IPS-15b (cell line): ENCODE data around the gene OR2AE1.
A peak's percentile ranks its signal among the peaks of the same experiment; 100 is the strongest.

Experiments used
- H3K27me3 ChIP-seq: one replicate; pipeline ENCODE4 v1.6.1; 2013; ENCODE audit warnings: low read length; ENCODE audit not compliant: control insufficient read depth, insufficient read depth
- H3K36me3 ChIP-seq: one replicate; pipeline ENCODE4 v1.6.1; 2013; ENCODE audit warnings: low read length; ENCODE audit not compliant: control insufficient read depth, insufficient read depth
- H3K4me1 ChIP-seq: one replicate; pipeline ENCODE4 v1.6.1; 2013; ENCODE audit warnings: mild to moderate bottlenecking, low read length; ENCODE audit not compliant: control insufficient read depth, insufficient read depth
- H3K4me3 ChIP-seq: one replicate; pipeline ENCODE4 v1.5.1; 2013; ENCODE audit warnings: low read depth, low read length
- H3K9ac ChIP-seq: one replicate; pipeline ENCODE4 v1.6.1; 2013; ENCODE audit warnings: low read depth, mild to moderate bottlenecking, low read length
- H3K9me3 ChIP-seq: one replicate; pipeline ENCODE4 v1.6.1; 2013; ENCODE audit warnings: mild to moderate bottlenecking, low read length; ENCODE audit not compliant: control insufficient read depth, insufficient read depth

OR2AE1 gene, protein sequence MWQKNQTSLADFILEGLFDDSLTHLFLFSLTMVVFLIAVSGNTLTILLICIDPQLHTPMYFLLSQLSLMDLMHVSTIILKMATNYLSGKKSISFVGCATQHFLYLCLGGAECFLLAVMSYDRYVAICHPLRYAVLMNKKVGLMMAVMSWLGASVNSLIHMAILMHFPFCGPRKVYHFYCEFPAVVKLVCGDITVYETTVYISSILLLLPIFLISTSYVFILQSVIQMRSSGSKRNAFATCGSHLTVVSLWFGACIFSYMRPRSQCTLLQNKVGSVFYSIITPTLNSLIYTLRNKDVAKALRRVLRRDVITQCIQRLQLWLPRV

DNA sequence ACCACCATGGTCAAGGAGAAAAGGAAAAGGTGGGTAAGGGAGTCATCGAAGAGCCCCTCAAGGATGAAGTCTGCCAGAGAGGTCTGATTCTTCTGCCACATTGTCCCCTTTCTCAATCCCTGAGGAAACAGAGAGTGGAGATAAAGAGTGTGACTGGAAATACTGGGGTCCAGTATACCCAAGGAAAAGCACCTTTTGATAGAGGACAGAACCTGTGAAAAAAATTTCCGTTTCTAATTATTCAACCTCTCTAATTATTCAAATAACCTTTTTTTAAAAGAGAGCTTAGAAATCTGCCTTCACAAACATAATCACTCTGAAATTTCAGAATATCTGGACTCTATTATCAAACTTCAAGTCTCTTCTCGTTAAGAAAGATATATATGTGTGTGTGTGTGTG is at the start of gene OR2AE1:
Gene OR2AE1, minus strand, starts transcription at position 101 of the 400 bp plus-strand sequence. Its CDS starts 0 bp downstream, at position 101.
- Histone ChIP-seq H3K9me3 (no peaks in the 10 kb centered on the region), H3K4me3 (no peak within 1 kb of the TSS), H3K36me3 (no peaks in the 10 kb centered on the region), H3K9ac (no peak within 1 kb of the TSS), H3K4me1 (no peaks in the 10 kb centered on the region), H3K27me3 (no peaks in the 10 kb centered on the region)

DNA sequence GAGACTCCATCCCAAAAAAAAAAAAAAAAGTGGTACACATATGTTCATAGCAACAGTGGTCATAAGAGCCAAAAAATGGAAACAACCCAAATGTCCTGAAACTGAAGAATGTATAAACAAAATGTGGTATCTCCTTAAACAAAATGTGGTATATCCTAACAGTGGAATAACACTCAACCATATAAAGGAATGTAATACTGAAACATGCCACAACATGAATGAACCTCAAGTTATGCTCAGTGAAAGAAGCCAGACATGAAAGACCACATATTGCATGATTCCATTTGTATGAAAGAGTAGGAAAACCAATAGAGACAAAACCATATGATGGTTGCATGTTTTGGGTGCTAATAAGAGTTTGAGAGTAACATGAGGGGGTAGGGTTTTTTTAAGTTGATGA is 49.5 kb upstream of the OR2AE1 start:
- H3K9ac ChIP-seq = no peak overlapping the region
- no peaks in the 10 kb centered on the region for H3K36me3 ChIP-seq
- no peaks in the 10 kb centered on the region for H3K9me3 ChIP-seq
- peaks cover 2% of the 10 kb centered on the region for H3K27me3 ChIP-seq
- peaks cover 3% of the 10 kb centered on the region for H3K4me1 ChIP-seq
- no peak overlapping the region for H3K4me3 ChIP-seq

DNA sequence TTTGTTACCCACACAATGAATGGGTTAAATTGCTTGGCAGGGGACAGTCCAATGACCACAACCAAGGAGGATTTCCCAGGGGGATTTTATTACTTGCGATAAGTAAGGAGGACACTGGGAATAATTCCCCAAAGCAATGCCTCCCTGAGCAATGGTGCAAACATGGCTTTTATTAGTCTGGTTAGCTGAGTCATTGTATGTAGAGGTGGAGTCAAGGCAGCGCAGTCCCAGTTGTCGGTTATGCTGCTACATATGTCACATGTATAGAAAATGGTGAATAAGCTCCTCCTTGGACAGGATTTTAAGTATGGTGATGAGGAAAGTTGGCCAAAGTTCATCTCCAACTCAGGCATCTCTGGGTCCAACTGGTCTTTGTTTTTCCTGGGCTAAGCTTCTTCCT is 46.4 kb upstream of the OR2AE1 start:
- Histone ChIP-seq H3K36me3 (no peaks in the 10 kb centered on the region), H3K9ac (no peak overlapping the region), H3K4me3 (no peak overlapping the region), H3K9me3 (no peaks in the 10 kb centered on the region), H3K27me3 (peaks cover 1% of the 10 kb centered on the region), H3K4me1 (no peaks in the 10 kb centered on the region)

DNA sequence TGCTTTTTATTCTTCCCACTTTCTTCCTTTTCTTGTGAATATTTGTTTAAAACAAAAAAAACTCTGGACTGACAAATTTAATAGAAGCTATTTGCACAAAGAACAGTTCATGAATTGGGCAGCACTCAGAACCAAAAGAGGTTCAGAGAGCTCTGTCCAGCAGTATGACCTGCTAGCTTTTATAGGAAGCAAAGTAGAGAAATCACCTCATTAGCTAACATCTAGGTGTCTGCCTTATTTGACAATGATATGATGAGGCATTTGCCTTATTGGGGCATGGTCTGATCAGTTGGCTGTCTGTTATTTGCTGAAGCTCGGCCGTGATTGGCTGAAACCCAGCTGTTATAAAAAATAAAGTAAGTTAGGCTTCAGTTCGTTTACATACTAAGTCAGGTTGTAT is 43.3 kb upstream of the OR2AE1 start:
- H3K9ac ChIP-seq = no peak overlapping the region
- no peaks in the 10 kb centered on the region for H3K4me1 ChIP-seq
- H3K36me3 ChIP-seq = no peaks in the 10 kb centered on the region
- no peaks in the 10 kb centered on the region for H3K9me3 ChIP-seq
- H3K27me3 ChIP-seq = no peaks in the 10 kb centered on the region
- H3K4me3 ChIP-seq = peak overlapping the region; percentile 50

DNA sequence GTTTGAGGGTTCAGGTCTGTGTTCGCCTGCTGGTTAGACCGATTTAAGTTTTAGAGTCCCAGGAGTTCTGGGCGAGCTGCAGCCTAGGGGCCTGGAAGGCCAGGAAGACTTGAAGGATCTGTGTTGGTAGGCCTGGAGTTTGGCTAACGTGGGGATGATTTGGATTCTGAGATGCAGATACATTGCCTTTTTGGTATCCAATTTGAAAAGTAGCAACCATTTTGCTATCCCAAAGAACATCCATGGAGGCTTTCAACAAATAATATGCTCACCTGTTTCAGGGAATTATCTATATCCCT is 42.9 kb upstream of the OR2AE1 start:
- Histone ChIP-seq H3K9ac (no peak overlapping the region), H3K9me3 (no peaks in the 10 kb centered on the region), H3K4me3 (peak overlapping the region; percentile 50), H3K4me1 (no peaks in the 10 kb centered on the region), H3K36me3 (no peaks in the 10 kb centered on the region), H3K27me3 (no peaks in the 10 kb centered on the region)

DNA sequence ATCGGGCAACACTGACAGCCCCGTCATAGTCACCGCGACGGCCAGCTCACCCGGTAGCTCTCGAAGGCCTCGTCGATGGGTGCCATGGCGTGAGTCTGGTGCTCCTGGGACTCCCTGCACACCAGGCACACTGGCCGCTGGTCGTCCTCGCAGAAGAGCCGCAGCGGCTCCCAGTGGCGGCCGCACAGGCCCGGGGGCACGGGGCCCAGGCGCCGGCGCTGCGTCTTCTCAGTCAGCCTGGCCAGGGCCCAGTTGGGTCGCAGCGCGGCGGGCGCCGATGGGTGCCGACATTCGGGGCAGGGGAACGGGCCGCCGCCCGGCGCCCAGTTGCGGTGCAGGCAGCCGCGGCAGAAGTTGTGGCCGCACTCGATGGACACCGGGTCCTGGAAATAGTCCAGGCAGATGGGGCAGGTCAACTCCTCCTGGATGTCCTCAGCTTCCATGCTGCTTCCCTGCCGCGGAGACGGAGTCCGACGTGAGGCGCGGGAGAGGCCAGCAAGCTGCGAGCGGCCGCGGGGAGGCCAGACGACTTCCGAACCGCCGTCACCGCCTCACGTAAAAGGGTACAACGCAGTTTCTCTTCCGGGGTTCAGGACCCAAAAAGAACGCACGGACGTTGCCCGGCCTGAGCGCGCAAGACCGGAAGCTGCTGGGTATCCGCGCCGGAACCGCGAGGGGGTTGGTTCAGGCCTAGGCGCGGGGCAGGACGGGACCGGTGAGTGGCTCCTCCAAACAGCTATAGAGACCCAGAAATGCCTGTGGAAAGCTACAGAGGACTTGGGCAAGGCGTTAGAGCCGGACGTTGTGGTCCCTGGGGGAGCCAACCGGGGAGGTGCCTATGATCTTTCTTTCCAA is 42.4 kb upstream of the OR2AE1 start, which contains the start of gene TRIM4:
Gene TRIM4, minus strand, starts transcription at position 572 of the 855 bp plus-strand sequence. Its CDS starts 129 bp downstream, at position 443.
- H3K36me3 ChIP-seq = no peaks in the 10 kb centered on the region
- H3K9ac ChIP-seq = no peak within 1 kb of the TSS
- no peaks in the 10 kb centered on the region for H3K27me3 ChIP-seq
- H3K4me1 ChIP-seq = no peaks in the 10 kb centered on the region
- H3K4me3 ChIP-seq = peak within 1 kb of the TSS; percentile 50
- H3K9me3 ChIP-seq = no peaks in the 10 kb centered on the region

DNA sequence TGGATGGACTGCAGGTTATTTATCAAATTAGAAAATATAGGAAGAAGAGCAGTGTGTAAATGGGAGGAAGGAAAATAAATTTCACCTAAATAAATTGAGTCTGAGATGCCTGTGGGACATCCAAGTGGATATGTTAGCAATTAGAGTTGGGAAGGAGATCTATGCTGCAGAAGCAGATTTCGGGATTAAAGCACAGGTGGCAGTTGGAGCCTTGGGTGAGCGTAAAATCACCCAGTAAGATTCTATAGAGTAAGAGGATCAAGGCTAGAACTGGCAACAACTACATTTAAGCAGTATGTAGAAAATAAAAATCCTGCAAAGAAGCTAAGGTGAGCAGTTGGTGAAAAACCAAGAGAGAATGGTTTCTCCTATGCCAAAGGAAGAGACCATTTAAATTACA is 34.1 kb upstream of the OR2AE1 start:
- no peak overlapping the region for H3K4me3 ChIP-seq
- H3K4me1 ChIP-seq = no peaks in the 10 kb centered on the region
- no peaks in the 10 kb centered on the region for H3K9me3 ChIP-seq
- no peak overlapping the region for H3K9ac ChIP-seq
- no peaks in the 10 kb centered on the region for H3K27me3 ChIP-seq
- no peaks in the 10 kb centered on the region for H3K36me3 ChIP-seq

DNA sequence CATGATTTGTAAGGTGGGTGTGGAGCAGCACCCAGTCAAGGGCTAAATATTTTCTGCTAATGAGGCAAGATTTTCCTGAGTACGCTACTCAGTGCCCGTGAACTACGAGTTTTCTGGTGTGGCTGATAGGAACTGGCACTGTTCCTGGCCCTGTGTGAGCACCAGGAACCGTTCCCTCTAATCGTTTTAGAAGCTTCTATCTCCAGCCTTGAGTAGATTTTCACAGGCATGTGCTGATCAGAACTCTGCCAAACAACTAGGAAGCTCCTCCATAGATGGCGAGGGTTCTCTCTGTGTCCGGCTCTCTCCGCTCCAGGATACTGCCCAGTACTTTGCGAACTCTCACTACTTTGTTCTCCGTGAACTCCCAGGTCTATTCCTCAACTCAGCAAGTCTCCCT is 24.7 kb upstream of the OR2AE1 start:
- Histone ChIP-seq H3K27me3 (no peaks in the 10 kb centered on the region), H3K36me3 (no peaks in the 10 kb centered on the region), H3K9ac (no peak overlapping the region), H3K4me3 (no peak overlapping the region), H3K9me3 (no peaks in the 10 kb centered on the region), H3K4me1 (no peaks in the 10 kb centered on the region)

DNA sequence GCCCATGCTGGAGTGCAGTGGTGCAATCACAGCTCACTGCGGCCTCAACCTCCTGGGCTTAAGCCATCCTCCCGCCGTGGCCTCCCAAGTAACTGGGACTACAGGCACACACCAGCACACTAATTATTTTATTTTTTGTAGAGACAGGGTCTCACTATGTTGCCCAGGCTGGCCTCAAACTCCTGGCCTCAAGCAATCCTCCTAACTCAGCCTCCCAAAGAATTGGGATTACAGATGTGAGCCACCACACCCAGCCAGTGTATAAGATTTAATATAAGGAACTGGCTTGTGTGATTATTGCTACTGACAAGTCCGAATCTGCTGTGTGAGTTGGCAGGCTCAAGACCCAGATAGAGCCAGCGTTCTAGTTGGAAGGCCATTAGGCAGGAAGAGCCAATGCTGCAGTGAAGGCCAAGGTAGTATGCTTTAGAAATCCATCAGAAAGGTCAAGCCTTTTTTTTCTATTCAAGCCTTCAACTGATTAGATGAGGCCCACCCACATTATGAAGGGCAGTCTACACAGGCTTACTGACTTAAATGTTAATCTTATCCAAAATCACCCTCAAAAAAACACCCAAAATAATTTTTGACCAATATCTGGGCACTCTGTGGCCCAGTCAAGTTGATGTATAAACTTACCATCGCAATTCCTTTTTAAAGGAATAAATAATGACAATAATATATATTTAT is 23.1 kb upstream of the OR2AE1 start:
- Histone ChIP-seq H3K4me1 (no peaks in the 10 kb centered on the region), H3K27me3 (no peaks in the 10 kb centered on the region), H3K4me3 (no peak overlapping the region), H3K9ac (no peak overlapping the region), H3K9me3 (no peaks in the 10 kb centered on the region), H3K36me3 (no peaks in the 10 kb centered on the region)

DNA sequence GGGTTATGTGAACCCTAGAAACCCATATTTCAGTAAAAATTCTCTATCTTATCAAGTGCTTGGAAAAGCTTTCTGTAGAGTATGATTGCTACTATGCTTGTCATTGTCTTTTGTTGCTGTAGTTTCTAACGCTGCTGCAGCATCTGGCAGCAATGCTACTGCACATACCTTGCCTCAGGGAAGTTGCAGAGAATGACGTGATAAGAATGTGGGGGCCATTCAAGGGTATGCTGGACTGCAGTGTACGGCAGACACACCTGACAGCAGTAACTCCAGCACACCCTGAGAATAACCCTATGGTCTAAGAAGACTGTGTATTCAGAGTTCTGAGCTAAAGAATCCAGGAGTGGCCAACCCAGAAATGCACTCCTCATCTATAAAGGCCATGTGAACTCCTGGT is 22.0 kb upstream of the OR2AE1 start:
- Histone ChIP-seq H3K9ac (no peak overlapping the region), H3K9me3 (no peaks in the 10 kb centered on the region), H3K36me3 (no peaks in the 10 kb centered on the region), H3K4me1 (no peaks in the 10 kb centered on the region), H3K4me3 (no peak overlapping the region), H3K27me3 (no peaks in the 10 kb centered on the region)

DNA sequence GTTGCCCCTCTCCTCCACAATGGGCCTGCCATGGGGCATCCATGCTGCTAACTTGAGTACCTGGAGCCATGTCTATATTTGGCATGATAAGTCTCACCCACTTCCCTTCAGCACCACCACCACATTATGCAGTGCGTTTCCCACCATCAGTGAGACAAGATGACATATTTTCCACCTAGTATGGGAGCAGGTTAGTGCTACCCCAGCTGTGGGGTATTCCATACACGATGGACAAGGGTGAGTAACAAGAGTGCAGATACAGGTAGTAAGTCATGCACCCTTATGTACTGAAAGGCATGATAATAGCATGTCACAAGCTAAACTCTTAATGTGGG is 21.2 kb upstream of the OR2AE1 start:
- H3K4me1 ChIP-seq = no peaks in the 10 kb centered on the region
- H3K9ac ChIP-seq = no peak overlapping the region
- H3K4me3 ChIP-seq = no peak overlapping the region
- H3K36me3 ChIP-seq = no peaks in the 10 kb centered on the region
- H3K27me3 ChIP-seq = no peaks in the 10 kb centered on the region
- no peaks in the 10 kb centered on the region for H3K9me3 ChIP-seq
